Head of caudate nucleus (tissue), 42 donors: ENCODE data around the gene MEGF11.

ENCODE experiments used
- DNase-seq, 42 donors: peaks; one replicate each; pipeline versions ENCODE4 v3.0.0 to v3.0.0-alpha.2; 2020 to 2021; ENCODE audit warnings: mixed read lengths in 7 of 42
- intact Hi-C: fragments of 100-400 bp; cut with DNase I; formaldehyde crosslinking; loops from one replicate; pipeline ENCODE4 v1.15.0; 2022

MEGF11 gene

DNA sequence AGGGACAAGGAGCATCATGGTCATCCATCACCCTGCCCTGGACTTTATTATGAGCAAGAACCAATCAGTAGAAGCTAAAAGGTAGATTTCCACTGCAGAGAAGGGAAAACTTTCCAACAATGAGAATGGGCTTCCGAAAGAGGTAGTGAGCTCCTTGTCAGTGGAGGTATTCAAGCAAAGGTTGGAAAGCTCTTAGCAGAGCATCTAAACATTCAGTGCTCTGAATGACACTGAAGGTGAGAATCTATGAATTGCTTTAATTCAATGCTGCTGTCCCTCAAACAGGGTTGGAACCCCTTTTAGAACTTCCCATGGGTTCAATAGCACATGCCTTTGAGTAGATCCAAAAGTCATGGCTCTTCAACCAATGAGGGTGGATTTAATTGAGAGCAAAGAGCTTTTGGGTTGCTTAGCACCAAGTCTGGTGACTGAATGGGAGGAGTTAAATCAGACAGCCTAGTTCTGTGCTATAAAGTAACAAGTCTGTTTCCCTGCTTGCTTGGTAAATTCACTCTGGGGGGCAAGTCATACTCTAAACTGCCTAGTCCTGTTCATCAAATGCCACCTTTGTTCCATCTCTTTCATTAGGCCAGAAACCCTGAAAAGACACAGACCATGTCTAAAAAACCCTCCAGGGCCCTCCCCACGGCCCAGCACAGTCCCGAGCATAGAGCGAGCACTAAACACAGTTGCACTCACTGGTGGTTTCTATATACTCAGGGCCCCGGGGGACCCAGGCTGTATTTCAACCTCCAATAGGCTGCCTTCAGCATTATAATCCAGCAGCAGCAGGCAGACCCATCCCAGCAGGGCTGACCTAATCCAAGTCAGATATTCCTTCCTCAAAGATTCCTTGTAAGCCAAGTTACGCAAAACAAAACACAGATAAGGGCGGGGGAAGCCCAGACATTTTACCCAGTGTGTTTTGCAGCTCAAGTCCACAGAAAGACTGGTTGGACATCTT, 161.2 kb downstream of the MEGF11 start:
- peak in 1 of 42 donors; percentile 19 for DNase-seq
- intact Hi-C loops, result no loop called here

DNA sequence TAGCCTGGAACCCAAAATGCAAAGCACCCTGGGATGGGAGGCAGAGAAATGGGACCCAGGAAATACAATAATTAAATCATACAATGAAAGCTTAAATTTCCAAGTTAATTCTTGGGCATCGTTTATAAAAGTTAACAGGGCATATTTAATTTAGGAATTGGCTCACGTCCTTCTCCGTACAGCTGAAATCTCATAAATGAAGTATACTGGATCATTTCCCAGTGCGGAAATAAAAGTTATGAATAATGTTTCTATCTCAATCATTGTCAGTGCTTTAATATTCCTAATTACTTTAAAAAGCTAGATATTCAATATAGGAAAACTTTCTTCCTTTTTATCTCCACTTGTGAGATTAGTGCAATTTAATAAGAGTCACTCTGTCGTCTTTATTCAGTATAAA, 164.0 kb downstream of the MEGF11 start:
- intact Hi-C loops, result no loop called here
- DNase-seq, result no peak

GRCh38 chr15:66089049-66089448, 164.5 kb downstream of the MEGF11 start:
- intact Hi-C loops, result no loop called here
- peak in 16 of 42 donors; percentile 6 to 47 (median 24) for DNase-seq

DNA sequence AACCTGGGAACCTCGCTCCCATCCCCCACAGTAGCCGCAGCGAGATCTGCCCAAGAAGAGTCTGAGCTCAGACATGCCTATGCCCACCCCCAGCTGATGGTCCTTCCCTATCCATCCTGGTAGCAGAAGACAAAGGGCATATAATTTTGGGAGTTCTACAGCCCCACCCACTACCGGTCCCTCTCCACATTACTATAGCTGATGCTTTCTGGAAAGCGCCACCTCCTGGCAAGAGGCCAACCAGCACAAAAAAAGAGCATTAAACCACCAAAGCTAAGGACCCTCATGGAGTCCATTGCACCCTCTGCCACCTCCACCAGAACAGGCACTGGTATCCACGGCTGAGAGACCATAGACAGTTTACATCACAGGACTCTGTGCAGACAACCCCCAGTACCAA, 168.4 kb downstream of the MEGF11 start:
- DNase-seq, result no peak
- intact Hi-C loops, result no loop called here

DNA sequence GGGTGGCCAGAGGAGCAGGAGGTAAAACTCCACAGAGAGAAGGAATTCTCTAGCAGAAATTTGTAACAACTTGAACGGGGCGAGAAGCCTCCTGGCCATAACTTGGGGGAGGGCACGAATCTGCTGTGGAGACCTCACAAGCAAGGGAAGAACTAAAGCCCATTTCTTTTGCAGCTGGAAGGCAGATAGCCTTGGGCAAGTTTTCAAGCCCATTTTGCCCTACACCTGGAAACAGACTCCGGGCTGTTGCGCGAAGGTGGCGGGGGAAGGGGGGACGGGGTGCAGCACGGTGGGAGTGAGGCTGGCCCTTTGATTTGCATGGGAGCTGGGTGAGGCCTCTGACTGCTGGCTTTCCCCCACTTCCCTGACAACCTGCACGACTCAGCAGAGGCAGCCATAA, 168.8 kb downstream of the MEGF11 start:
- DNase-seq, result no peak
- intact Hi-C loops, result no loop called here

- peak in 24 of 42 donors; percentile 3 to 69 (median 27) for DNase-seq
- intact Hi-C loops, result no loop called here
These were observed 172.7 kb downstream of the MEGF11 start for GRCh38 chr15:66080717-66081398.

- intact Hi-C loops, result no loop called here
- DNase-seq, result no peak
These were observed 174.6 kb downstream of the MEGF11 start for GRCh38 chr15:66078929-66079275.

GRCh38 chr15:66078196-66078928, 175.2 kb downstream of the MEGF11 start:
- DNase-seq, result no peak
- intact Hi-C loops, result no loop called here

- DNase-seq, result peak in 2 of 42 donors; percentile 3 to 5
- intact Hi-C loops, result no loop called here
These were observed 176.3 kb downstream of the MEGF11 start for GRCh38 chr15:66077320-66077663.

DNA sequence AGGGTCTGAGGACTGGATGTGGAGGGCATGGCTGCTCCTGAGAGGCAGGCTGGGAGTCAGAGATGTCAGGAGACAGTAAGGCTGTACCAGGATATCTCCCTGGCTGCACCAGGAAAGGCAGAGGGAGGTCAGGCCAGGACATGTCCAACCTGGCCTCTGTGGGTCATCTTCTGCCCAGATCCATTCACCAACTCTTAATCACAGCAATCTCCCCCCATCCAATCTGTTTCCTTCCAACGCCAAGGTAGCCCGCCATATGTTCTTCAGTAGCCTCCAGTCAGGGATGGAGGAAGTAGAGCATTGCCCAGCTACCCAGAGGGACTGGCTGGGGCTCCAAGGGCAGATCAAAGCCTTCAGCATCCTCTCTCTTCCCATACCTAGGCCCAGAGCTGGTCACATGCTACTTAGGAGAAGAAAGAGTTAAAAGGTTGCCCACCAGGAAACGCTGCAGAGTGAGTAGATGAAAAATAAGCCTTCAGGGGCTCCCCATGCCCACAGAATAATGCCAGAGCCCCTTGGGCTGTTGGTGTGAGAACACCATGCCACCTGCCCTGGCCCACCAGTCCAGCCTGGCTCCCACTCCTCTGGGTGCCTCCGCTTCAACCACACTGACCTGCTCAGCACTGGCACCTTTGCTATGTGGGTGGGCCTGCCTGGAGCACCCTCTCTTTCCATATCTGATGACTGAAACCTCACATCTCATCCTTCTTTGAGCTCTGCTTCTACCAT, 176.8 kb downstream of the MEGF11 start:
- peak in 2 of 42 donors; percentile 2 to 12 for DNase-seq
- intact Hi-C loops, result no loop called here

DNA sequence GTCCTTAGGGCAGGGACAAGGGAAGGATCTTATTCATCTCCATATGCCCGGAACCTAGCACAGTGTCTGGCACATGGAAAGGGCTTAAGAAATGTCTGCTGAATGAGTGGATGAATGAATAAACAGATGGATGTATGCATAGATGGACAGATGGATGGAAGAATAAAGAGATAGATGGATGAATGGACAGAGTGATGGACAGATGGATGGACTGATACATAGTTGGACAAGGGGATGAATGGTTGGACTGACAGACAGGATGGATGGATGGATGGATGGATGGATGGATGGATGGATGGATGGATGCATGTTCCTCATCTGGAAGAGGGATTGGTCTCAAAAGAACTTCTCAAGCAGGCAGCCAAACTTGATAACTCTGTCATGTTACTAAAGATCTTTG, 177.6 kb downstream of the MEGF11 start:
- intact Hi-C loops, result no loop called here
- no peak for DNase-seq

DNA sequence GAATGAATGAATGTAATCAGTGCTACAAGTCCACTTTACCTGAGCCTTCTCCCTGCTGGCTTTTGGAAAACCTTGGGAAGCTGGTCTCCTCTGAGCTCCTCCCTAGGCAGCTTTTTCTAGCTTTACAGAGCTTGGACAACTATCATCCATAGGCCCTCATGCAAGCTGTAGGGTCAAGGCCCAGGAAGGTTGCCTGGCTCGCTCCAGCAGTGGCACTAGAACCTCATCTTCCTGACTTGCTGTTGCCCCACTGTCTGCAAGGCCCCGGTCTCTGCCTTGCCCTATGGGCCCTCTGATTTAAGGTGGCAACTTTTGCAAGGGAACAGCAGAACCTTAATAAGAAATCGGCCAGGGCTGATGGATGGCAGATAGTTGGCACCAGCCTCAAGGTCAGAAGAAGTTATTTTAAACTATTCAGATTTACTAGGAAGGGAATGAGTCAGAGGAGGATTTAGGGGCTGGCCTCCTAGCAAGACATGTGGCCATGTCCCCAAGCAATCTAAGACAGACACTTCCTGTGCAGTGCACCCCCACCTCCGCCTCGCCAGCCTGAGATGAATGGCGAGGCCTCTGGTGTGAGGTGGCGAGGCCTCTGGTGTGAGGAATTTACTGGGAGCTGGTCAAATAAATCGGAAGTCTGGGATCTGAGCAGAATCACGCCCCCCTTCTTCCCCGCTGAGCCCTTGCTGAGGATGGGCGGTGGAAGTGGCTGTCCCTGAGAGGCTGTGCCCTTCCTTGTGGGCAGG, 180.8 kb downstream of the MEGF11 start:
- intact Hi-C loops, result no loop called here
- peak in 2 of 42 donors; percentile 27 to 28 for DNase-seq

- intact Hi-C loops, result no loop called here
- DNase-seq, result peak in 1 of 42 donors; percentile 34
These were observed 181.6 kb downstream of the MEGF11 start for GRCh38 chr15:66071921-66072295.

DNA sequence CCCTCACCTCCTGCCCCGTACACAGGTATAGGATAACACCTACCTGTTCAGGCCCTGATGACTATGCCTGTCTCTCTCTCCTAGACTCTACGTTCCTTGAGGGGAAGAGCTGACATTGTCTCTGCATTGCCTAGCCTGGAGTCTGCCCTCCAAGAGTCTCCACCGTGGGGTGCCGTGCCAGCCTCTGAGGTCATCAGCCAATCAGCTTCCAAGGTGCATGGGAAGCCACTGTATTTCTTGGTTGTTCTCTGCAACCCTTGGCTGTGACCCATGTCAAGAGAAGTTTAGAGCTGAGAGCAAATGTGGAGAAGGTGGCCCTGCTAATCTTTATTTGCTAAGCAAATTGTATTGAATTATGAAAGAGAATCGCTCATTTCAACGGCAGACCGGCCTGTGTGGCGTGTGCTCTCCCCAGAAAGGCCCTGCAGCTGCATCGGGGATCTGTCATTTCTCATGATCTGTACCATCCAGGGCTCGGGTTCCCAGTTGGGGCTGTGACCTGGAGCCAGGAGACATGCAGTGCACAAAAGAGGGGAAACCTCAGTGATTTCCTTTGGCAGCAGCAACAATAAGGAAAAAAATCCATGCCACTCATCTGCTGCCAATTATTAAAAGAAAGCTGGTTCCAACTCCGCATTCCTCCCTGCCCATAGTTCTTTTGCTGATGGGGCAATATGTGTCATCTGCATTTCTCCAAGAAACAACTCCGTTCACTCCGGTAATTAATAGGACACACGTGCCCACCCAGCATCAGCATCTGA, 182.2 kb downstream of the MEGF11 start:
- intact Hi-C loops, result no loop called here
- peak in 1 of 42 donors; percentile 32 for DNase-seq

DNA sequence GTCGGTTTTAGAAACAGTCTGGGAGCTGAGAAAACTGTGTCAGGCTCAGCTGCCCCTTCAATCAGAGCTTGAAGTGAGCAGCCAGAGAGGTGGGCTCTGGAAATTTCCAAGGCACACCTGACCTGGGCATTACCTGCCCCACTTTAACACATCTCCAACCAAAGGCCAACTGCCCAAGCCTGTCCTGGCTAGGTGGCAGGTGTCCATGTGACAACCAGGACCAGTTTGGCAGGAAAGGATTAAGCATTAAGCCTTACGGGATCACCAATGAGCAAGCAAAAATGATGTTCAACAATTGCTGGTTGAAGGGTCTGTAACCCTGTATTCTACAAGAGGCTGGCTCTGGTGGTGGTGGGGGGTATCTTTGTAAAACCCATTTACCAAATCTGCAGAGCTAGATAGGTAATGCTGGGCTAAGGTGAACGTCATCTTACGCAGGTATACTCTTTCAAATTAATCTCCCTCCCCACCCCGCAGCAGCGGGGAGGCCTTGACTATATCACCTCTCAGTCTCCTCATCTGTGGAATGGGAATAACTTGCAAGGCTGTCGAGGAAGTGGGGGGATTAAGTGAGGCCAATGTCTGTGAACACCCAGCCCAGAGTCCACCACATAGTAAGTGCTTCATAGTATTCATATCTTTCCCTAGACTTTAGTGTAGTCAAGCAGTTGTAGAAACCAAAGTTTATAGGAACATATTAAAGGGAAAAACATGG, 183.2 kb downstream of the MEGF11 start:
- DNase-seq, result no peak

GRCh38 chr15:66069751-66070150, 183.8 kb downstream of the MEGF11 start:
- DNase-seq, result no peak
- intact Hi-C loops, result no loop called here

More for the DNA sequence above, 183.2 kb downstream of the MEGF11 start:
- intact Hi-C loops, result no loop called here

DNA sequence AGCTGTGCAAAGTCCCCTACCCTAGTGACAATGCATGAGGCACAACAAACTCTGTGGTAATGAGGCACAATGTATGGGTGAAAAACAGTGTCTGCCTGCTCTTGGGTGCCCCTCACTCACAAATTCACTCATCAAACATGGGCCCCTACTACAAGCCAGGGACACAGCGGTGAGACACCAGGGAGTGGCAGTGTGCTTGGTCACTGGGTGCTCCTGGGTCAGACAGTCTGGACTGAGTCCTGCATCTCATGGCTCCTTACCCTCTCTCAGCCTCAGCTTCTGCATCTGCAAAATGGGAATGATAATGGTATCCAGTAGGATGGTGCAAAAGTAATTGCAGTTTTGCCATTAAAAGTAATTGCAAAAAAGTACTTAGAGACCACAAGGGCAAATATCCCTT, 184.7 kb downstream of the MEGF11 start:
- peak in 1 of 42 donors; percentile 25 for DNase-seq
- intact Hi-C loops, result no loop called here
